HCT116 (cell line): Measurements from ENCODE around the gene RNF112.

ENCODE experiments used
- CTCF ChIP-seq, 3 experiments: fragments of 200-600 bp in 1 of 3; sonication (generic) in 1 of 3; IDR thresholded peaks in 2 of 3; conservative IDR thresholded peaks in 1 of 3; 2 replicates each; pipeline ENCODE4 v1.5.1; 2012 to 2017; ENCODE audit warnings: low read depth in 2 of 3, low read length in 2 of 3, antibody characterized with exemption in 1 of 3, borderline replicate concordance in 1 of 3, control low read depth in 1 of 3, mild to moderate bottlenecking in 1 of 3, mixed read lengths in 1 of 3, mixed run types in 1 of 3, moderate library complexity in 1 of 3; ENCODE audit not compliant: insufficient read depth in 1 of 3
- ELF1 ChIP-seq: IDR thresholded peaks from 2 replicates; pipeline ENCODE4 v1.6.1; 2012; ENCODE audit warnings: low read depth, borderline replicate concordance
- EZH2 ChIP-seq: fragments of 200-600 bp; sonication (generic); IDR thresholded peaks from 2 replicates; pipeline ENCODE4 v1.6.1; 2017; ENCODE audit warnings: antibody characterized with exemption, mixed run types
- EZH2phosphoT487 ChIP-seq: fragments of 200-600 bp; IDR thresholded peaks from 2 replicates; pipeline ENCODE4 v1.6.1; 2018; ENCODE audit warnings: antibody characterized with exemption, borderline replicate concordance
- POLR2AphosphoS5 ChIP-seq: IDR thresholded peaks from 2 replicates; pipeline ENCODE4 v1.6.1; 2011; ENCODE audit warnings: mild to moderate bottlenecking, low read depth, low read length, moderate library complexity
- RAD21 ChIP-seq: IDR thresholded peaks from 2 replicates; pipeline ENCODE4 v1.6.1; 2012; ENCODE audit warnings: low read depth, mild to moderate bottlenecking
- SIN3A ChIP-seq: IDR thresholded peaks from 2 replicates; pipeline ENCODE4 v1.6.1; 2012; ENCODE audit warnings: low read depth
- TCF7L2 ChIP-seq: IDR thresholded peaks from 2 replicates; pipeline ENCODE4 v1.7.0; 2011; ENCODE audit warnings: borderline replicate concordance, inconsistent platforms; ENCODE audit not compliant: insufficient read depth, insufficient read length; ENCODE audit errors: extremely low read depth
- ZFX ChIP-seq: fragments of 450-650 bp; IDR thresholded peaks from 2 replicates; pipeline ENCODE4 v1.6.1; 2017

- no peak for TF ChIP-seq EZH2phosphoT487
- TF ChIP-seq RAD21 = no peak
- no peak for TF ChIP-seq CTCF (IDR thresholded peaks at IDR 0.05 in 2 of 3, conservative IDR thresholded peaks at IDR 0.05 in 1 of 3; ENCODE audit: borderline replicate concordance in 1 of 3, insufficient read depth in 1 of 3, low read depth in 2 of 3, low read length in 2 of 3)
- TF ChIP-seq TCF7L2 = no peak
- no peak for TF ChIP-seq ELF1
- TF ChIP-seq EZH2 = no peak
- TF ChIP-seq POLR2AphosphoS5 = no peak
- no peak for TF ChIP-seq ZFX
- TF ChIP-seq SIN3A = no peak
Measured at GRCh38 chr17:19417611-19418010, 6.6 kb downstream of the RNF112 start.
